Uterus (tissue), 4 donors: Measurements from ENCODE around the gene CAB39. TPM values are rescaled to one million over a fixed set of nuclear protein-coding genes. Genes with fewer than 3 reads are reported as not detected.
"Not testable (repeated sequence)": the region's sequence is repeated elsewhere in the genome, so short reads cannot be mapped to it uniquely, and the experiment has no call there.

ENCODE experiments used
- DNase-seq, 2 donors: peaks; one replicate each; pipeline ENCODE4 v3.0.0-alpha.2; 2019 to 2020
- H3K27ac ChIP-seq, 2 donors: fragments of 200-600 bp; sonication (generic); 1 replicate in 1 of 2; 2 replicates in 1 of 2; pipeline ENCODE4 v1.5.1; 2016 to 2018
- H3K27me3 ChIP-seq, 2 donors: fragments of 200-600 bp; sonication (generic); one replicate each; pipeline ENCODE4 v1.5.1; 2018 to 2019; ENCODE audit warnings: control low read depth in 1 of 2
- H3K36me3 ChIP-seq, 2 donors: fragments of 200-600 bp; sonication (generic); one replicate each; pipeline ENCODE4 v1.5.1; 2019; ENCODE audit warnings: control low read depth in 1 of 2
- H3K4me1 ChIP-seq, 2 donors: fragments of 200-600 bp; sonication (generic); one replicate each; pipeline ENCODE4 v1.5.1; 2018 to 2019; ENCODE audit warnings: control low read depth in 1 of 2
- H3K4me3 ChIP-seq, 2 donors: fragments of 200-600 bp; sonication (generic); 1 replicate in 1 of 2; 2 replicates in 1 of 2; pipeline ENCODE4 v1.5.1; 2018 to 2019; ENCODE audit warnings: mild to moderate bottlenecking in 1 of 2
- H3K9me3 ChIP-seq, 2 donors: fragments of 200-600 bp; sonication (generic); one replicate each; pipeline ENCODE4 v1.5.1; 2019; ENCODE audit warnings: control low read depth in 1 of 2
- POLR2A ChIP-seq, 2 donors: fragments of 450-650 bp; IDR thresholded peaks; one replicate each; pipeline ENCODE4 v1.6.1; 2016; ENCODE audit warnings: antibody characterized with exemption in 2 of 2, mild to moderate bottlenecking in 1 of 2, moderate library complexity in 1 of 2
- intact Hi-C: fragments of 100-400 bp; cut with DNase I; formaldehyde crosslinking; loops from one replicate; pipeline ENCODE4 v1.15.1; 2023; ENCODE audit warnings: low total_unique reads
- total RNA-seq, 4 donors: library from RNA; depleted of rRNA in 3 of 4; stranded (reverse); fragments of >200 nt in 3 of 4; gene quantifications; one replicate each; pipeline versions ENCODE4 v1.1.0 to v1.2.4, GENCODE V29; 2014 to 2023
- TF ChIP-seq, protein P1 (sequence below), 4 experiments: fragments of 200-600 bp in 2 of 4; fragments of 450-650 bp in 2 of 4; sonication (generic) in 2 of 4; IDR thresholded peaks; one replicate each; pipeline ENCODE4 v1.5.1; 2016 to 2019; ENCODE audit warnings: antibody characterized with exemption in 4 of 4, mild to moderate bottlenecking in 2 of 4, moderate library complexity in 1 of 4
- donor health status: DM: yes; HTN: yes; CAD: no.

The CAB39 gene
- total RNA-seq, 4 donors from 2014 or later: 33.6 to 121 (median 78.0) TPM

DNA sequence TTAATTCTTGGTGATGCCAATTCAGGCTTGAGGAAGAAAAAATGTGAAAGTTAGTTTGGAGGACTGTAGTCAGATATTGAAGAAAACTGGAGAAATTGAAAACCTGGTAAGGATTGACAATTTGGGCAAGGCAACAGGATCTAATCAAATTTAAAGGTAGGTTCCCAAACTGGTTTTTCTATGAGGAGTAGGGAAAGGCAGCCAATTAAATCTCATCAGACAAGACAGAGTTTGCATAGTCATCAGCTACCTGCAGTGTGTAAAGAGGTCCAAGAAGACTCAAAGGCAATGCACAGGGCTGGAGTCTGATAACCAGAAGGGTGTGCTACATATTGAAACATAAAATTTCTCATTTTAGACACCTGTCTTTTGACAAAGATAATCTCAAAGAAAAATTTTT, 16.0 kb upstream of the CAB39 start:
- no peaks in the 10 kb centered on the region for H3K4me1 ChIP-seq
- TF ChIP-seq, protein P1, sequence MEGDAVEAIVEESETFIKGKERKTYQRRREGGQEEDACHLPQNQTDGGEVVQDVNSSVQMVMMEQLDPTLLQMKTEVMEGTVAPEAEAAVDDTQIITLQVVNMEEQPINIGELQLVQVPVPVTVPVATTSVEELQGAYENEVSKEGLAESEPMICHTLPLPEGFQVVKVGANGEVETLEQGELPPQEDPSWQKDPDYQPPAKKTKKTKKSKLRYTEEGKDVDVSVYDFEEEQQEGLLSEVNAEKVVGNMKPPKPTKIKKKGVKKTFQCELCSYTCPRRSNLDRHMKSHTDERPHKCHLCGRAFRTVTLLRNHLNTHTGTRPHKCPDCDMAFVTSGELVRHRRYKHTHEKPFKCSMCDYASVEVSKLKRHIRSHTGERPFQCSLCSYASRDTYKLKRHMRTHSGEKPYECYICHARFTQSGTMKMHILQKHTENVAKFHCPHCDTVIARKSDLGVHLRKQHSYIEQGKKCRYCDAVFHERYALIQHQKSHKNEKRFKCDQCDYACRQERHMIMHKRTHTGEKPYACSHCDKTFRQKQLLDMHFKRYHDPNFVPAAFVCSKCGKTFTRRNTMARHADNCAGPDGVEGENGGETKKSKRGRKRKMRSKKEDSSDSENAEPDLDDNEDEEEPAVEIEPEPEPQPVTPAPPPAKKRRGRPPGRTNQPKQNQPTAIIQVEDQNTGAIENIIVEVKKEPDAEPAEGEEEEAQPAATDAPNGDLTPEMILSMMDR (IDR thresholded peaks at IDR 0.05): no peak
- no peak for TF ChIP-seq POLR2A (IDR thresholded peaks at IDR 0.05)
- no peaks in the 10 kb centered on the region for H3K36me3 ChIP-seq
- H3K4me3 ChIP-seq: no peak overlapping the region
- H3K27ac ChIP-seq: no peak overlapping the region
- no peak for DNase-seq
- no peaks in the 10 kb centered on the region for H3K27me3 ChIP-seq
- intact Hi-C loops: no loop called here
- no peaks in the 10 kb centered on the region for H3K9me3 ChIP-seq

DNA sequence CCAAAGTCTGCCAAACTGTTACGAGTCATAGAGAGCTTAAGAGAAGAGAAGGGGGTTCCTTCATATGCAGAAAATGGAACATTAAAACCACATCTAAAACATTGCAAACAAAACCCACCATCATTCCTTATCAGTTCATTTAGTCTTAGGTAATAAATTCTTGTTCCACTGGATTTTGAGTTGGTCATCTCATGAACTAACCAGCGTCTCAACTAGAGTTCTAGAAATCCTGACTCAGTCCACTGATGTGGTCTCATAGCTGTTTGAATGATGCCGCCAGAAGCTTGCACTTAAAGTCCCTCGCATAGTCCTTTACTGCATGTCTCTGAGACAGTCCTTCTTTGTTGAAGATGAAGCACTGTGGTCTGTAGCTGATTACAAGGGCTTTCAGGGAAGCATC, 15.0 kb upstream of the CAB39 start:
- peaks cover 0 to 3% of the 10 kb centered on the region in 2 donors for H3K9me3 ChIP-seq
- H3K36me3 ChIP-seq: no peaks in the 10 kb centered on the region
- no peak for DNase-seq
- no peak overlapping the region for H3K4me3 ChIP-seq
- no peaks in the 10 kb centered on the region for H3K27me3 ChIP-seq
- intact Hi-C loops: no loop called here
- no peaks in the 10 kb centered on the region for H3K4me1 ChIP-seq
- no peak overlapping the region for H3K27ac ChIP-seq
- TF ChIP-seq, protein P1 (IDR thresholded peaks at IDR 0.05): no peak
- TF ChIP-seq POLR2A (IDR thresholded peaks at IDR 0.05): no peak

DNA sequence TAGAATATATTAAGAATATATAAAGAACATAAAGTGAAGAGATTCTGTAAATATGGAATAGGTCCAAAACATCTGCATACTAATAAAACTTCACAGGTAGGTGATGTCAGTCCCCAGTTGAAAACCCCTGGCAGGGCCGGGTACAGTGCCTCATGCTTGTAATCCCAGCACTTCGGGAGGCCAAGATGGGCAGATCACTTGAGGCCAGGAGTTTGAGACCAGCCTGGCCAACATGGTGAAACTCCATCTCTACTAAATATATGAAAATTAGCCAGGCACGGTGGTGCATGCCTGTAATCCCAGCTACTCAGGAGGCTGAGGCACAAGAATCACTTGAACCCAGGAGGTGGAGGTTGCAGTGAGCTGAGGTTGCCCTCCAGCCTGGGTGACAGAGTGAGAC, 13.9 kb upstream of the CAB39 start:
- H3K9me3 ChIP-seq, intact Hi-C loops, H3K4me1 ChIP-seq, H3K27ac ChIP-seq, DNase-seq, H3K4me3 ChIP-seq, H3K36me3 ChIP-seq, H3K27me3 ChIP-seq: not testable (repeated sequence)

DNA sequence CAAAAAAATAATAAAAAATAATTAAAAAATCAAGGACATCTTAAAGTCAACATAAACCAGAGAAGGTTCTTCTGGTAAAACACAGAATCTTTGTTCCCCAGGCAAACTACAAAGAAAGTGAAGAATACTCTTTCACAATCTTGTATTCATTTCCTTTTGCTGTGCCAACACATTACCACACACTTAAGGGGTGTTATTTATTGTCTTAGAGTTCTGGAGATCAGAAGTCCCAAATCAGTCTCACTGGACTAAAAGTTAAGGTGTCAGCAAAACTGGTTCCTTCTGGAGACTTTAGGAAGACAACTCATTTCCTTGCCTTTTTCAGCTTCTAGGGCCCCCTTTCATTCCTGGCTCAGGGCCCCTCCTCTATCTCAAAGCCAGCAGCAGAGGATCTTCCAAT, 12.2 kb upstream of the CAB39 start:
- Histone ChIP-seq H3K9me3 (peaks cover 0 to 3% of the 10 kb centered on the region in 2 donors), H3K27ac (no peak overlapping the region), H3K36me3 (no peaks in the 10 kb centered on the region), H3K4me1 (no peaks in the 10 kb centered on the region), H3K27me3 (no peaks in the 10 kb centered on the region), H3K4me3 (no peak overlapping the region)
- intact Hi-C loops: no loop called here
- TF ChIP-seq POLR2A (IDR thresholded peaks at IDR 0.05): no peak
- TF ChIP-seq, protein P1 (IDR thresholded peaks at IDR 0.05): no peak
- DNase-seq: no peak

DNA sequence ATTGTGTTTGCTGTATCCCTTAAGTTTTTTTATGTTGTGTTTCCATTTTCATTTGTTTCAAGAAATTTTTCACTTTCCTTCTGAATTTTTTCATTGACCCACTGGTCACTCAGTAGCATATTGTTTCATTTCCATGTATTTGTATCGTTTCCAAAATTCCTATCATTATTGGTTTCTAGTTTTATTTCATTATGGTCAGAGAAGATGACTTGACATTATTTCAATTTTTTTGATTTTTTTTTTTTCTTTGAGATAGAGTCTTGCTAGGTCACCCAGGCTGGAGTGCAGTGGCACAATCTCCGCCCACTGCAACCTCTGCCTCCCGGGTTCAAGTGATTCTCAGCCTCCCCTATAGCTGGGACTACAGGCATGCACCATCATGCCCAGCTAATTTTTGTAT, 11.3 kb upstream of the CAB39 start:
- Histone ChIP-seq H3K27me3 (no peaks in the 10 kb centered on the region), H3K4me3 (no peak overlapping the region), H3K9me3 (peaks cover 0 to 3% of the 10 kb centered on the region in 2 donors), H3K36me3 (no peaks in the 10 kb centered on the region), H3K27ac (no peak overlapping the region), H3K4me1 (no peaks in the 10 kb centered on the region)
- TF ChIP-seq POLR2A (IDR thresholded peaks at IDR 0.05): no peak
- TF ChIP-seq, protein P1 (IDR thresholded peaks at IDR 0.05): no peak
- intact Hi-C loops: no loop called here
- no peak for DNase-seq

DNA sequence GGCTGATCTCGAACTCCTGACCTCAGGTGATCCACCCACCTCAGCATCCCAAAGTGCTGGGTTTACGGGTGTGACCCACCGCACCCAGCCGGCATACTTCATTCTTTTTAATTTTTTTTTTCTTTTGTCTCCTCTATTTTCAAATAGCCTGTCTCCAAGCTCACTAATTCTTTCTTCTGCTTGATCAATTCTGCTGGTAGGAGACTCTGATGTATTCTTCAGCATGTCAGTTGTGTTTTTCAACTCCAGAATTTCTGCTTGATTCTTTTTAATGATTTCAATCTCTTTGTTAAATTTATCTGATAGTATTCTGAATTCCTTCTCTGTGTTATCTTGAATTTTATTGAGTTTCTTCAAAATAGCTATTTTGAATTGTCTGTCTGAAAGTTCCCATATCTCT, 10.2 kb upstream of the CAB39 start:
- H3K27ac ChIP-seq, H3K4me1 ChIP-seq, intact Hi-C loops, H3K36me3 ChIP-seq, DNase-seq, H3K9me3 ChIP-seq, H3K4me3 ChIP-seq, H3K27me3 ChIP-seq: not testable (repeated sequence)
